A673 (cell line): Measurements from ENCODE around the gene PLB1.

Experiments used
- CTCF ChIP-seq: fragments of 300-800, 200-600 bp; sonication (generic); conservative IDR thresholded peaks from 2 replicates; pipeline ENCODE4 v1.5.1; 2017; ENCODE audit warnings: low read depth, mild to moderate bottlenecking, antibody characterized with exemption, low read length, moderate library complexity, mixed read lengths
- EZH2 ChIP-seq: fragments of 200-600 bp; sonication (generic); IDR thresholded peaks from 2 replicates; pipeline ENCODE4 v1.6.1; 2017; ENCODE audit warnings: borderline replicate concordance, low read depth, mild to moderate bottlenecking, mixed read lengths, antibody characterized with exemption, low read length; ENCODE audit not compliant: poor library complexity, severe bottlenecking

GRCh38 chr2:28449126-28449487 lies 46.8 kb upstream of the PLB1 start:
- TF ChIP-seq CTCF = no peak
- TF ChIP-seq EZH2 = no peak
